ENCODE data around the gene NSUN5. TPM values are rescaled to one million over a fixed set of nuclear protein-coding genes. Genes with fewer than 3 reads are reported as not detected.
A peak's percentile ranks its signal among the peaks of the same experiment; 100 is the strongest.

Gene NSUN5
- total RNA-seq, 1 experiment from 2014 or later, result 62.2 TPM

DNA sequence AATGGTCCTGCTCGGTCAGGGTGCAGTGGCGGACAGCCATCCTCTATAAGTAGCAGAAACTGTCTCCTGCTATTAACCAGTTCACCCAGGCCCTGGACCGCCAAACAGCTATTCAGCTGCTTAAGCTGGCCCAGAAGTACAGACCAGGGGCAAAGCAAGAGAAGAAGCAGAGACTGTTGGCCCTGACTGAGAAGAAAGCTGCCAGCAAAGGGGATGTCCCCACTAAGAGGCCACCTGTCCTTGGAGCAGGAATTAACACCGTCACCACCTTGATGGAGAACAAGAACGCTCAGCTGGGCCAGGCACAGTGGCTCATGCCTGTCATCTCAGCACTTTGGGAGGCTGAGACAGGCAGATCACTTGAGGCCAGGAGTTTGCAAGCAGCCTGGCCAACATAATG lies 5.6 kb upstream of the NSUN5 start:
- peaks cover 15% of the 10 kb centered on the region for H3K27me3 Mint-ChIP-seq (ENCODE audit: low read depth)
- H3K4me3 Mint-ChIP-seq, result no peak overlapping the region
- peak; percentile 4 for DNase-seq (ENCODE audit: low spot score)
- no peak for ATAC-seq
- no peaks in the 10 kb centered on the region for H3K9me3 Mint-ChIP-seq
- H3K4me1 Mint-ChIP-seq, result no peaks in the 10 kb centered on the region
- no peak for TF ChIP-seq FOXJ3 (CRISPR knock-in tag; IDR thresholded peaks at IDR 0.05; ENCODE audit: borderline replicate concordance)
- no peak for TF ChIP-seq ZSCAN18 (CRISPR knock-in tag; IDR thresholded peaks at IDR 0.05)
- TF ChIP-seq CBFB (CRISPR knock-in tag; IDR thresholded peaks at IDR 0.05; ENCODE audit: low read depth), result no peak
- ChIA-PET CTCF (interaction anchor here (0.9 kb wide), 1 partner anchor 10 kb away, joined by 4 read pairs; no protein-coding TSS in a partner anchor), POLR2A (no interaction called here)
- no peak overlapping the region for H3K27ac Mint-ChIP-seq
- H3K36me3 Mint-ChIP-seq, result no peaks in the 10 kb centered on the region

- Mint-ChIP-seq H3K27me3 (ENCODE audit: low read depth) (peaks cover 16% of the 10 kb centered on the region), H3K9me3 (no peaks in the 10 kb centered on the region), H3K4me3 (no peak overlapping the region), H3K36me3 (no peaks in the 10 kb centered on the region), H3K27ac (no peak overlapping the region), H3K4me1 (no peaks in the 10 kb centered on the region; the same call in 1 of the 2 replicates)
- ATAC-seq (no peak), DNase-seq (ENCODE audit: low spot score) (no peak)
- TF ChIP-seq IRF2 (CRISPR knock-in tag; IDR thresholded peaks at IDR 0.05; ENCODE audit: borderline replicate concordance, low read depth) (no peak), EMX1 (CRISPR knock-in tag; IDR thresholded peaks at IDR 0.05) (no peak), GABPB1 (CRISPR knock-in tag; IDR thresholded peaks at IDR 0.05) (no peak), CBFB (CRISPR knock-in tag; IDR thresholded peaks at IDR 0.05; ENCODE audit: low read depth) (no peak), ZNF396 (CRISPR knock-in tag; IDR thresholded peaks at IDR 0.05; ENCODE audit: borderline replicate concordance) (no peak), KAT7 (CRISPR knock-in tag; IDR thresholded peaks at IDR 0.05; ENCODE audit: borderline replicate concordance) (no peak), OVOL2 (CRISPR knock-in tag; IDR thresholded peaks at IDR 0.05; ENCODE audit: borderline replicate concordance) (no peak), ZNF423 (CRISPR knock-in tag; IDR thresholded peaks at IDR 0.05) (no peak), MYBL2 (CRISPR knock-in tag; IDR thresholded peaks at IDR 0.05) (no peak), JAZF1 (CRISPR knock-in tag; IDR thresholded peaks at IDR 0.05) (no peak)
- TF ChIP-seq, protein P1, sequence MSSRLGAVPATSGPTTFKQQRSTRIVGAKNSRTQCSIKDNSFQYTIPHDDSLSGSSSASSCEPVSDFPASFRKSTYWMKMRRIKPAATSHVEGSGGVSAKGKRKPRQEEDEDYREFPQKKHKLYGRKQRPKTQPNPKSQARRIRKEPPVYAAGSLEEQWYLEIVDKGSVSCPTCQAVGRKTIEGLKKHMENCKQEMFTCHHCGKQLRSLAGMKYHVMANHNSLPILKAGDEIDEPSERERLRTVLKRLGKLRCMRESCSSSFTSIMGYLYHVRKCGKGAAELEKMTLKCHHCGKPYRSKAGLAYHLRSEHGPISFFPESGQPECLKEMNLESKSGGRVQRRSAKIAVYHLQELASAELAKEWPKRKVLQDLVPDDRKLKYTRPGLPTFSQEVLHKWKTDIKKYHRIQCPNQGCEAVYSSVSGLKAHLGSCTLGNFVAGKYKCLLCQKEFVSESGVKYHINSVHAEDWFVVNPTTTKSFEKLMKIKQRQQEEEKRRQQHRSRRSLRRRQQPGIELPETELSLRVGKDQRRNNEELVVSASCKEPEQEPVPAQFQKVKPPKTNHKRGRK (CRISPR knock-in tag; IDR thresholded peaks at IDR 0.05; ENCODE audit: borderline replicate concordance), result no peak
- TF ChIP-seq, protein P2, sequence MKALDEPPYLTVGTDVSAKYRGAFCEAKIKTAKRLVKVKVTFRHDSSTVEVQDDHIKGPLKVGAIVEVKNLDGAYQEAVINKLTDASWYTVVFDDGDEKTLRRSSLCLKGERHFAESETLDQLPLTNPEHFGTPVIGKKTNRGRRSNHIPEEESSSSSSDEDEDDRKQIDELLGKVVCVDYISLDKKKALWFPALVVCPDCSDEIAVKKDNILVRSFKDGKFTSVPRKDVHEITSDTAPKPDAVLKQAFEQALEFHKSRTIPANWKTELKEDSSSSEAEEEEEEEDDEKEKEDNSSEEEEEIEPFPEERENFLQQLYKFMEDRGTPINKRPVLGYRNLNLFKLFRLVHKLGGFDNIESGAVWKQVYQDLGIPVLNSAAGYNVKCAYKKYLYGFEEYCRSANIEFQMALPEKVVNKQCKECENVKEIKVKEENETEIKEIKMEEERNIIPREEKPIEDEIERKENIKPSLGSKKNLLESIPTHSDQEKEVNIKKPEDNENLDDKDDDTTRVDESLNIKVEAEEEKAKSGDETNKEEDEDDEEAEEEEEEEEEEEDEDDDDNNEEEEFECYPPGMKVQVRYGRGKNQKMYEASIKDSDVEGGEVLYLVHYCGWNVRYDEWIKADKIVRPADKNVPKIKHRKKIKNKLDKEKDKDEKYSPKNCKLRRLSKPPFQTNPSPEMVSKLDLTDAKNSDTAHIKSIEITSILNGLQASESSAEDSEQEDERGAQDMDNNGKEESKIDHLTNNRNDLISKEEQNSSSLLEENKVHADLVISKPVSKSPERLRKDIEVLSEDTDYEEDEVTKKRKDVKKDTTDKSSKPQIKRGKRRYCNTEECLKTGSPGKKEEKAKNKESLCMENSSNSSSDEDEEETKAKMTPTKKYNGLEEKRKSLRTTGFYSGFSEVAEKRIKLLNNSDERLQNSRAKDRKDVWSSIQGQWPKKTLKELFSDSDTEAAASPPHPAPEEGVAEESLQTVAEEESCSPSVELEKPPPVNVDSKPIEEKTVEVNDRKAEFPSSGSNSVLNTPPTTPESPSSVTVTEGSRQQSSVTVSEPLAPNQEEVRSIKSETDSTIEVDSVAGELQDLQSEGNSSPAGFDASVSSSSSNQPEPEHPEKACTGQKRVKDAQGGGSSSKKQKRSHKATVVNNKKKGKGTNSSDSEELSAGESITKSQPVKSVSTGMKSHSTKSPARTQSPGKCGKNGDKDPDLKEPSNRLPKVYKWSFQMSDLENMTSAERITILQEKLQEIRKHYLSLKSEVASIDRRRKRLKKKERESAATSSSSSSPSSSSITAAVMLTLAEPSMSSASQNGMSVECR (CRISPR knock-in tag; IDR thresholded peaks at IDR 0.05; ENCODE audit: borderline replicate concordance), result no peak
- POLR2A ChIA-PET, result no interaction called here
- CTCF ChIA-PET, result interaction anchor here (0.5 to 0.9 kb wide), 2 partner anchors 11 to 273 kb away, joined by 3 to 4 read pairs; no protein-coding TSS in a partner anchor
Observed at GRCh38 chr7:73313521-73313906, 4.9 kb upstream of the NSUN5 start.

DNA sequence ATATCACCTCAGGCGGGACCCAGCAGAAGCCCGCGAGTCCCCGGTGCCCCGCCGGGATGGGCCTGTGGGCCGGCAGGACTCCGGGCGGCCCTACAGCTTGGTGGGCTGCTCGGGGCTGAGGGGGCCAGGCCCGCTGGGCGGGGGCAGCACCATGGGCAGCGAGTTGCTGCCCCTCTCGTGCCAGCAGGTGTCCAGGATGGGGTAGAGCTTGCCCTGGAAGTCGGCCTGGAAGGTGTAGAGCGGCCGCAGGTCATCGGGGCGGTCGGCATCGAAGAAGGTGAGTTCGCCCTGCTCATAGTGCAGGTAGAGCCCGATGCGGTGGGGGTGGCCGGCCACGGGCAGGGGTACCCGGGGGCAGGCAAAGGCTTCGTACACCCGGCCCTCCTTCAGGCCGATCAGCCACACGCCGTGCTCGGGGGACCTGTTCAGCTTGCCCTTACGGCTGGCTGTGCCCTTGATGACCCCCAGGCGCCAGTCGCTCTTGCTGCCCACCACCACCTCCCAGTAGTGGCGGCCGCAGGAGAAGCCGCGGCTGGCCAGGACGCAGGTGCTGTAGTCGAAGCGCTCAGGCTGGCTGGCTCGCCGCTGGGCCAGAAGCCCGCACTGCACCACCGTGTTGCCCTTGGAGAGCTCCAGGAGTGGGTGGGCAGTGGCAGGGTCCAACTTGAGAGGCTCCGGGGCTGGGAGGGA lies 4.3 kb upstream of the NSUN5 start:
- peak; percentile 11 for DNase-seq (ENCODE audit: low spot score)
- Mint-ChIP-seq H3K36me3 (0 out of 2 replicates have a peak, but pooled peaks cover 3% of the 10 kb centered on the region), H3K27ac (no peak overlapping the region), H3K27me3 (ENCODE audit: low read depth) (peaks cover 16% of the 10 kb centered on the region), H3K9me3 (no peaks in the 10 kb centered on the region), H3K4me1 (peaks cover 3% of the 10 kb centered on the region), H3K4me3 (no peak overlapping the region)
- ChIA-PET CTCF (interaction anchor here (0.5 kb wide), 1 partner anchor 273 kb away, joined by 3 read pairs; no protein-coding TSS in a partner anchor), POLR2A (no interaction called here)
- ATAC-seq, result no peak
- TF ChIP-seq TP53 (CRISPR knock-in tag; IDR thresholded peaks at IDR 0.05) (no peak), ESRRA (CRISPR knock-in tag; IDR thresholded peaks at IDR 0.05; ENCODE audit: borderline replicate concordance) (no peak), ZNF121 (CRISPR knock-in tag; IDR thresholded peaks at IDR 0.05) (no peak), KAT7 (CRISPR knock-in tag; IDR thresholded peaks at IDR 0.05; ENCODE audit: borderline replicate concordance) (no peak), ELF4 (CRISPR knock-in tag; IDR thresholded peaks at IDR 0.05; ENCODE audit: low read depth) (no peak), NFYB (CRISPR knock-in tag; conservative IDR thresholded peaks at IDR 0.05; ENCODE audit: low read depth) (no peak), USF2 (CRISPR knock-in tag; IDR thresholded peaks at IDR 0.05) (no peak), TEAD1 (CRISPR knock-in tag; IDR thresholded peaks at IDR 0.05) (no peak), HMGA2 (CRISPR knock-in tag; IDR thresholded peaks at IDR 0.05) (no peak)
- TF ChIP-seq, protein P3, sequence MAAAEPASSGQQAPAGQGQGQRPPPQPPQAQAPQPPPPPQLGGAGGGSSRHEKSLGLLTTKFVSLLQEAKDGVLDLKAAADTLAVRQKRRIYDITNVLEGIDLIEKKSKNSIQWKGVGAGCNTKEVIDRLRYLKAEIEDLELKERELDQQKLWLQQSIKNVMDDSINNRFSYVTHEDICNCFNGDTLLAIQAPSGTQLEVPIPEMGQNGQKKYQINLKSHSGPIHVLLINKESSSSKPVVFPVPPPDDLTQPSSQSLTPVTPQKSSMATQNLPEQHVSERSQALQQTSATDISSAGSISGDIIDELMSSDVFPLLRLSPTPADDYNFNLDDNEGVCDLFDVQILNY (CRISPR knock-in tag; IDR thresholded peaks at IDR 0.05), result no peak
